ENCODE data around the gene BEST4. TPM values are rescaled to one million over a fixed set of nuclear protein-coding genes. Genes with fewer than 3 reads are reported as not detected.
"Not testable (repeated sequence)": the region's sequence is repeated elsewhere in the genome, so short reads cannot be mapped to it uniquely, and the experiment has no call there.

Gene BEST4
- total and polyA plus RNA-seq, 2 donors, result 0.28 to 1.3 TPM

DNA sequence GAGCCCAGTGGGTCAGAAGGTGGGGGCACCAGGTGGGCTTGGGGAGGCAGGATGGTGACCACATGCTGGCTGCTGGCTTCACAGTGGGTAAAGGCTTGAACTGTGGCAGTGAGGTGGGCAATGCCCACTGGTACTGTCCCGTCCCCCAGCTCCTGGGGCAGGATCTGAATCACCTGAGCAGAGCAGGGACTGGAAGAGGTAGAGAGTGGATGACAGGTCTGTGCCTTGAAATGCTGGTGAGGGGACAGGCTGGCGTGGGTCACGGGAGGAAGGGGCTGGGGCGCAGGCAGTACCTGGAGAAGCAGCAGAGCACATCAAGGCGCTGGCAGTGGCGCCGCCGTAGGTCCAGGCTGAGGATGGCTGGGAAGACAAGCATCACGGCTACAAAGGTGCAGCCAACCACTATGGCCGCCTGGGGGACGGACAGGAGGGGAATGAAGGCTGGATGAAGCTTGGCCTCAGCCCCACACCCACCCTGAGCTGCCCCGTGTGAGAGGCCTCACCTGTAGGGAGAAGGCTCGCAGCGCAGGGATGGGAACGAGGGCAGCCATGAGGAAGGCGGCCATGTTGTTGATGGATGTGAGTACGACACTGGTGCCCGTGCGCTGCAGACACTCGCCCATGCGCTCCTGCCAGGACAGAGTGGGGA, 40.2 kb upstream of the BEST4 start:
- no peak for DNase-seq (ENCODE audit: low read depth in 6 of 9, low spot score in 9 of 9)
- WGBS, result 98% methylated on average over 21 of the region's 21 CpGs

GRCh38 chr1:44827197-44828002, 39.4 kb upstream of the BEST4 start:
- DNase-seq (ENCODE audit: low read depth in 6 of 9, low spot score in 9 of 9), result no peak
- Histone ChIP-seq H3K4me3 (ENCODE audit: low read length in 2 of 2) (no peak overlapping the region), H3K4me1 (ENCODE audit: control insufficient read depth in 2 of 2, insufficient read depth in 2 of 2, low read length in 2 of 2) (peaks cover 0 to 22% of the 10 kb centered on the region in 2 donors), H3K27me3 (ENCODE audit: control insufficient read depth in 2 of 2, insufficient read depth in 1 of 2, low read length in 1 of 2) (no peaks in the 10 kb centered on the region), H3K9me3 (ENCODE audit: control insufficient read depth in 2 of 2, insufficient read depth in 1 of 2, low read length in 1 of 2) (no peaks in the 10 kb centered on the region), H3K36me3 (ENCODE audit: control insufficient read depth in 2 of 2, insufficient read depth in 2 of 2, low read length in 1 of 2) (no peaks in the 10 kb centered on the region), H3K27ac (ENCODE audit: low read depth in 1 of 2, low read length in 1 of 2) (no peak overlapping the region)
- 93% methylated on average over 28 of the region's 28 CpGs for WGBS

More for the DNA sequence above, 40.2 kb upstream of the BEST4 start:
- Histone ChIP-seq H3K27me3 (ENCODE audit: control insufficient read depth in 2 of 2, insufficient read depth in 1 of 2, low read length in 1 of 2) (no peaks in the 10 kb centered on the region), H3K4me3 (ENCODE audit: low read length in 2 of 2) (no peak overlapping the region), H3K36me3 (ENCODE audit: control insufficient read depth in 2 of 2, insufficient read depth in 2 of 2, low read length in 1 of 2) (no peaks in the 10 kb centered on the region), H3K9me3 (ENCODE audit: control insufficient read depth in 2 of 2, insufficient read depth in 1 of 2, low read length in 1 of 2) (no peaks in the 10 kb centered on the region), H3K4me1 (ENCODE audit: control insufficient read depth in 2 of 2, insufficient read depth in 2 of 2, low read length in 2 of 2) (peaks cover 0 to 22% of the 10 kb centered on the region in 2 donors), H3K27ac (ENCODE audit: low read depth in 1 of 2, low read length in 1 of 2) (no peak overlapping the region)

- no peak overlapping the region for H3K4me3 ChIP-seq (ENCODE audit: low read length in 2 of 2)
These were observed 38.6 kb upstream of the BEST4 start for GRCh38 chr1:44826375-44827196.

GRCh38 chr1:44824392-44824791, 36.4 kb upstream of the BEST4 start:
- H3K36me3 ChIP-seq (ENCODE audit: control insufficient read depth in 2 of 2, insufficient read depth in 2 of 2, low read length in 1 of 2); H3K27me3 ChIP-seq (ENCODE audit: control insufficient read depth in 2 of 2, insufficient read depth in 1 of 2, low read length in 1 of 2); H3K4me3 ChIP-seq (ENCODE audit: low read length in 2 of 2); H3K9me3 ChIP-seq (ENCODE audit: control insufficient read depth in 2 of 2, insufficient read depth in 1 of 2, low read length in 1 of 2); H3K27ac ChIP-seq (ENCODE audit: low read depth in 1 of 2, low read length in 1 of 2); DNase-seq (ENCODE audit: low read depth in 6 of 9, low spot score in 9 of 9): not testable (repeated sequence)
- over 99% methylated on average over 6 of the region's 6 CpGs for WGBS
- H3K4me1 ChIP-seq (ENCODE audit: control insufficient read depth in 2 of 2, insufficient read depth in 2 of 2, low read length in 2 of 2), result peaks cover 3 to 20% of the 10 kb centered on the region in 2 donors

More at GRCh38 chr1:44826375-44827196, 38.6 kb upstream of the BEST4 start:
- H3K4me1 ChIP-seq (ENCODE audit: control insufficient read depth in 2 of 2, insufficient read depth in 2 of 2, low read length in 2 of 2), result peaks cover 0 to 18% of the 10 kb centered on the region in 2 donors
- DNase-seq (ENCODE audit: low read depth in 6 of 9, low spot score in 9 of 9), result no peak
- no peaks in the 10 kb centered on the region for H3K9me3 ChIP-seq (ENCODE audit: control insufficient read depth in 2 of 2, insufficient read depth in 1 of 2, low read length in 1 of 2)
- H3K27ac ChIP-seq (ENCODE audit: low read depth in 1 of 2, low read length in 1 of 2), result no peak overlapping the region
- H3K36me3 ChIP-seq (ENCODE audit: control insufficient read depth in 2 of 2, insufficient read depth in 2 of 2, low read length in 1 of 2), result no peaks in the 10 kb centered on the region
- no peaks in the 10 kb centered on the region for H3K27me3 ChIP-seq (ENCODE audit: control insufficient read depth in 2 of 2, insufficient read depth in 1 of 2, low read length in 1 of 2)
- WGBS, result 50% methylated on average over 24 of the region's 24 CpGs

- Histone ChIP-seq H3K9me3 (ENCODE audit: control insufficient read depth in 2 of 2, insufficient read depth in 1 of 2, low read length in 1 of 2) (no peaks in the 10 kb centered on the region), H3K27ac (ENCODE audit: low read depth in 1 of 2, low read length in 1 of 2) (no peak overlapping the region), H3K36me3 (ENCODE audit: control insufficient read depth in 2 of 2, insufficient read depth in 2 of 2, low read length in 1 of 2) (no peaks in the 10 kb centered on the region), H3K4me1 (ENCODE audit: control insufficient read depth in 2 of 2, insufficient read depth in 2 of 2, low read length in 2 of 2) (peaks cover 3 to 26% of the 10 kb centered on the region in 2 donors), H3K27me3 (ENCODE audit: control insufficient read depth in 2 of 2, insufficient read depth in 1 of 2, low read length in 1 of 2) (no peaks in the 10 kb centered on the region), H3K4me3 (ENCODE audit: low read length in 2 of 2) (no peak overlapping the region)
- WGBS, result 98% methylated on average over 15 of the region's 15 CpGs
- DNase-seq (ENCODE audit: low read depth in 6 of 9, low spot score in 9 of 9), result no peak
These were observed 35.0 kb upstream of the BEST4 start for GRCh38 chr1:44822981-44823451.

- no peak overlapping the region for H3K4me3 ChIP-seq (ENCODE audit: low read length in 2 of 2)
- no peaks in the 10 kb centered on the region for H3K27me3 ChIP-seq (ENCODE audit: control insufficient read depth in 2 of 2, insufficient read depth in 1 of 2, low read length in 1 of 2)
- peaks cover 3 to 26% of the 10 kb centered on the region in 2 donors for H3K4me1 ChIP-seq (ENCODE audit: control insufficient read depth in 2 of 2, insufficient read depth in 2 of 2, low read length in 2 of 2)
- no peak overlapping the region for H3K27ac ChIP-seq (ENCODE audit: low read depth in 1 of 2, low read length in 1 of 2)
- H3K9me3 ChIP-seq (ENCODE audit: control insufficient read depth in 2 of 2, insufficient read depth in 1 of 2, low read length in 1 of 2), result no peaks in the 10 kb centered on the region
- H3K36me3 ChIP-seq (ENCODE audit: control insufficient read depth in 2 of 2, insufficient read depth in 2 of 2, low read length in 1 of 2), result no peaks in the 10 kb centered on the region
- DNase-seq (ENCODE audit: low read depth in 6 of 9, low spot score in 9 of 9), result no peak
- WGBS, result 97% methylated on average over 6 of the region's 6 CpGs
These were observed 34.2 kb upstream of the BEST4 start for GRCh38 chr1:44822131-44822701.

DNA sequence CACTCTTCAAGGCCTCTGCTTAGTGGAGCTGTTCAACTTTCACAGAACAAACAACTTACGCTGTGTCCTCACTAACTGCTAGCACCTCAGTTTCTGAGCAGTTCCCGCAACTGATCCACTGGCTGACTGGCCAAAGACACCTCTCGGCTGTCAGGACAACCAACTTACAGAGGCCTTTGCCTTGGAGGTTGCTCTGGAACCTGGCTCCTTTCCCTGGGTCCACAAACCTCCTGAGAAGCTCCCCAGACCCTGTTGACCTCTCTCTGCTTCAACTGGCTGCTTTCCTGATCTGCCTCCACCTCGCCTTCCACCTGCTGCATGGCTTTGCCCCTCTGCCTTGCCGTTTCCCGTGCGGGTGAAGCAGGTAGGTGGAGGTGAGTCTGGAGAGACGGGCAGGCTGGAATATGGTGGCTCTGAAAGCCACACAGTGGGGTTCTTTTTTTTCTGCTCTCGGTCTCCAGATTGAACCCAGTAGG, 33.3 kb upstream of the BEST4 start:
- Histone ChIP-seq H3K9me3 (ENCODE audit: control insufficient read depth in 2 of 2, insufficient read depth in 1 of 2, low read length in 1 of 2) (no peaks in the 10 kb centered on the region), H3K27ac (ENCODE audit: low read depth in 1 of 2, low read length in 1 of 2) (no peak overlapping the region), H3K4me1 (ENCODE audit: control insufficient read depth in 2 of 2, insufficient read depth in 2 of 2, low read length in 2 of 2) (peaks cover 3 to 19% of the 10 kb centered on the region in 2 donors), H3K4me3 (ENCODE audit: low read length in 2 of 2) (no peak overlapping the region), H3K27me3 (ENCODE audit: control insufficient read depth in 2 of 2, insufficient read depth in 1 of 2, low read length in 1 of 2) (no peaks in the 10 kb centered on the region), H3K36me3 (ENCODE audit: control insufficient read depth in 2 of 2, insufficient read depth in 2 of 2, low read length in 1 of 2) (no peaks in the 10 kb centered on the region)
- 97% methylated on average over 9 of the region's 9 CpGs for WGBS
- no peak for DNase-seq (ENCODE audit: low read depth in 6 of 9, low spot score in 9 of 9)

- Histone ChIP-seq H3K4me1 (ENCODE audit: control insufficient read depth in 2 of 2, insufficient read depth in 2 of 2, low read length in 2 of 2) (peaks cover 3 to 19% of the 10 kb centered on the region in 2 donors), H3K27me3 (ENCODE audit: control insufficient read depth in 2 of 2, insufficient read depth in 1 of 2, low read length in 1 of 2) (no peaks in the 10 kb centered on the region), H3K9me3 (ENCODE audit: control insufficient read depth in 2 of 2, insufficient read depth in 1 of 2, low read length in 1 of 2) (no peaks in the 10 kb centered on the region), H3K36me3 (ENCODE audit: control insufficient read depth in 2 of 2, insufficient read depth in 2 of 2, low read length in 1 of 2) (no peaks in the 10 kb centered on the region), H3K27ac (ENCODE audit: low read depth in 1 of 2, low read length in 1 of 2) (peak overlapping the region; percentile 96 to 99), H3K4me3 (ENCODE audit: low read length in 2 of 2) (peak overlapping the region; percentile 71 to 83)
- WGBS, result 30% methylated on average over 25 of the region's 25 CpGs
- DNase-seq (ENCODE audit: low read depth in 6 of 9, low spot score in 9 of 9), result no peak
These were observed 32.6 kb upstream of the BEST4 start for GRCh38 chr1:44820328-44821239.
